WTC11 (cell line): Measurements from ENCODE around the gene DRAXIN. TPM values are rescaled to one million over a fixed set of nuclear protein-coding genes. Genes with fewer than 3 reads are reported as not detected.
A peak's percentile ranks its signal among the peaks of the same experiment; 100 is the strongest.

ENCODE experiments used
- ATAC-seq: fragments of 200-7000 bp; cut with Tn5 transposase; 2 replicates; pipeline ENCODE4 v1.10.0; 2021; ENCODE audit warnings: mild to moderate bottlenecking, moderate library complexity
- CTCF ChIA-PET: fragments of 300-600 bp; sonication (Branson Sonifier 250); formaldehyde crosslinking; loops from one replicate; lab custom pipeline; 2021; ENCODE audit warnings: antibody characterized with exemption; lab: Charles Lee
- POLR2A ChIA-PET: fragments of 350-600 bp; sonication (Branson Sonifier 250); formaldehyde crosslinking; loops from one replicate; lab custom pipeline; 2021; ENCODE audit warnings: antibody characterized with exemption; lab: Charles Lee
- DNase-seq: peaks from one replicate; pipeline ENCODE4 v3.0.0; 2021; ENCODE audit warnings: low spot score
- H3K27ac Mint-ChIP-seq: 2 replicates; pipeline ENCODE4 v1.8.0; 2021; ENCODE audit warnings: mixed read lengths
- H3K27me3 Mint-ChIP-seq: 2 replicates; pipeline ENCODE4 v1.8.0; 2021; ENCODE audit warnings: low read depth, mild to moderate bottlenecking, moderate library complexity, mixed read lengths
- H3K36me3 Mint-ChIP-seq: 2 replicates; pipeline ENCODE4 v1.8.0; 2021; ENCODE audit warnings: mixed read lengths
- H3K4me1 Mint-ChIP-seq: 2 replicates; pipeline ENCODE4 v1.8.0; 2022; ENCODE audit warnings: mixed read lengths
- H3K4me3 Mint-ChIP-seq: 2 replicates; pipeline ENCODE4 v1.8.0; 2021; ENCODE audit warnings: mild to moderate bottlenecking, moderate library complexity, mixed read lengths
- H3K9me3 Mint-ChIP-seq: 2 replicates; pipeline ENCODE4 v1.8.0; 2021; ENCODE audit warnings: mixed read lengths
- ATF1 ChIP-seq: sonication (generic); formaldehyde crosslinking; IDR thresholded peaks from 2 replicates; pipeline ENCODE4 v1.8.1; 2023; ENCODE audit warnings: mild to moderate bottlenecking, moderate library complexity, missing genetic modification reagents
- CREM ChIP-seq: sonication (generic); formaldehyde crosslinking; IDR thresholded peaks from 2 replicates; pipeline ENCODE4 v1.8.1; 2022; ENCODE audit warnings: mild to moderate bottlenecking, missing genetic modification reagents, moderate library complexity
- E2F1 ChIP-seq: sonication (generic); formaldehyde crosslinking; IDR thresholded peaks from 2 replicates; pipeline ENCODE4 v1.8.0; 2022; ENCODE audit warnings: mild to moderate bottlenecking, missing genetic modification reagents
- ERG ChIP-seq: fragments of 250-450 bp; sonication (Bioruptor Pico); IDR thresholded peaks from 2 replicates; pipeline ENCODE4 v1.8.0; 2021; ENCODE audit warnings: mild to moderate bottlenecking
- ESRRA ChIP-seq: sonication (generic); formaldehyde crosslinking; IDR thresholded peaks from 2 replicates; pipeline ENCODE4 v1.8.1; 2022; ENCODE audit warnings: mild to moderate bottlenecking, missing genetic modification reagents, borderline replicate concordance
- HMGA2 ChIP-seq: fragments of 250-450 bp; sonication (Bioruptor Pico); IDR thresholded peaks from 2 replicates; pipeline ENCODE4 v1.4.0; 2021; ENCODE audit warnings: mild to moderate bottlenecking, moderate library complexity
- JAZF1 ChIP-seq: fragments of 250-450 bp; sonication (Bioruptor Pico); IDR thresholded peaks from 2 replicates; pipeline ENCODE4 v1.9.0; 2021; ENCODE audit warnings: moderate library complexity, mild to moderate bottlenecking, inconsistent platforms
- NFE2L1 ChIP-seq: sonication (generic); formaldehyde crosslinking; IDR thresholded peaks from 2 replicates; pipeline ENCODE4 v1.8.1; 2023; ENCODE audit warnings: missing genetic modification reagents
- NR2C2 ChIP-seq: sonication (generic); formaldehyde crosslinking; IDR thresholded peaks from 2 replicates; pipeline ENCODE4 v1.8.0; 2022; ENCODE audit warnings: mild to moderate bottlenecking, missing genetic modification reagents
- OVOL2 ChIP-seq: fragments of 250-450 bp; sonication (Bioruptor Pico); IDR thresholded peaks from 2 replicates; pipeline ENCODE4 v1.9.0; 2021; ENCODE audit warnings: mild to moderate bottlenecking, borderline replicate concordance
- RELA ChIP-seq: sonication (generic); formaldehyde crosslinking; IDR thresholded peaks from 2 replicates; pipeline ENCODE4 v1.8.1; 2022; ENCODE audit warnings: missing genetic modification reagents, mild to moderate bottlenecking, borderline replicate concordance
- SMAD3 ChIP-seq: sonication (generic); formaldehyde crosslinking; IDR thresholded peaks from 2 replicates; pipeline ENCODE4 v1.8.0; 2022; ENCODE audit warnings: missing genetic modification reagents, mild to moderate bottlenecking, borderline replicate concordance
- TP53 ChIP-seq: sonication (generic); formaldehyde crosslinking; IDR thresholded peaks from 2 replicates; pipeline ENCODE4 v1.8.1; 2023; ENCODE audit warnings: mild to moderate bottlenecking, missing genetic modification reagents
- ZMAT4 ChIP-seq: fragments of 250-450 bp; sonication (Bioruptor Pico); IDR thresholded peaks from 2 replicates; pipeline ENCODE4 v1.9.0; 2021; ENCODE audit warnings: mild to moderate bottlenecking
- ZNF121 ChIP-seq: sonication (generic); formaldehyde crosslinking; IDR thresholded peaks from 2 replicates; pipeline ENCODE4 v1.8.0; 2023; ENCODE audit warnings: missing genetic modification reagents
- ZNF232 ChIP-seq: sonication (generic); formaldehyde crosslinking; IDR thresholded peaks from 2 replicates; pipeline ENCODE4 v1.8.0; 2022; ENCODE audit warnings: mild to moderate bottlenecking, missing genetic modification reagents
- ZNF396 ChIP-seq: fragments of 250-450 bp; sonication (Bioruptor Pico); IDR thresholded peaks from 2 replicates; pipeline ENCODE4 v1.8.0; 2021; ENCODE audit warnings: mild to moderate bottlenecking, moderate library complexity, borderline replicate concordance
- total RNA-seq: library from RNA; stranded (reverse); gene quantifications from 3 replicates; pipeline ENCODE4 v1.2.3, GENCODE V29; 2021
- TF ChIP-seq, protein P1 (sequence below): sonication (generic); formaldehyde crosslinking; IDR thresholded peaks from 2 replicates; pipeline ENCODE4 v1.8.1; 2023; ENCODE audit warnings: mild to moderate bottlenecking, missing genetic modification reagents, moderate library complexity
- TF ChIP-seq, protein P2 (sequence below): fragments of 250-450 bp; sonication (Bioruptor Pico); IDR thresholded peaks from 2 replicates; pipeline ENCODE4 v1.9.0; 2021; ENCODE audit warnings: moderate library complexity, mild to moderate bottlenecking, inconsistent platforms, borderline replicate concordance
- TF ChIP-seq, protein P3 (sequence below): sonication (generic); formaldehyde crosslinking; IDR thresholded peaks from 2 replicates; pipeline ENCODE4 v1.8.0; 2023; ENCODE audit warnings: missing genetic modification reagents

DRAXIN gene
- total RNA-seq, 1 experiment from 2014 or later, result 12.0 TPM

DNA sequence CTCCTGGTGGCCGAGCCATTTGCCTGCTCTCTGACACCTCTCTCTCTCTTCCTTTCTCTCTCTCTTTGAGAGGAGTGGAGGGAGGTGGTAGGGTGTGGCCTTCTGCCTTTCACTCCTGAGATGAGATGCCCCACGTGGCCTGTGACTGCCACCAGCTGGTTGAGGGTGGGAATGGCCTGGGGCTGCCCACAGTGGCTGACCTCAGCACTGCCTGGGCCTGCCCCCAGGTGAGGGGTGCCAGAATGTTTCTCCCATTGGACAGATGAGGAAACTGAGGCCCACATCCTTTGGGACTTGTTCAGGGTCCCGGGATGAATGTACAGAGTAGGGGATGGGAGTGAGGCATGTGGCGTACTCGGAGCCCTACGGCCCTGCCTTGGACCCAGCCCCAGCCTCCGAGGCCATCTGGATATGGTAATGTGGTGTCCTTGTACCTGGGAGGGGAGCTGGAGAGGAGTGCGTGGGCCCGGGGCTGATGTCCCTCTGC lies 57.7 kb downstream of the DRAXIN start:
- peaks cover 30% of the 10 kb centered on the region for H3K4me1 Mint-ChIP-seq
- peak overlapping the region; percentile 61; the same call in 1 of the 2 replicates for H3K27ac Mint-ChIP-seq
- POLR2A ChIA-PET, result no interaction called here
- peaks cover 24% of the 10 kb centered on the region for H3K36me3 Mint-ChIP-seq
- TF ChIP-seq ESRRA (no peak), HMGA2 (CRISPR knock-in tag) (no peak), RELA (CRISPR knock-in tag) (no peak), ZNF121 (peak; percentile 95), ZMAT4 (no peak), JAZF1 (CRISPR knock-in tag) (no peak)
- TF ChIP-seq, all 79 proteins: peak for 1
- Mint-ChIP-seq H3K27me3 (no peaks in the 10 kb centered on the region), H3K9me3 (no peaks in the 10 kb centered on the region), H3K4me3 (no peak overlapping the region)
- ATAC-seq (peak; percentile 88), DNase-seq (peak; percentile 60)
- CTCF ChIA-PET, result interaction anchor here (0.5 to 2.4 kb wide), 10 partner anchors 12 to 99 kb away, joined by 3 to 10 read pairs (median 4); partner anchors contain the start of gene FBXO6

DNA sequence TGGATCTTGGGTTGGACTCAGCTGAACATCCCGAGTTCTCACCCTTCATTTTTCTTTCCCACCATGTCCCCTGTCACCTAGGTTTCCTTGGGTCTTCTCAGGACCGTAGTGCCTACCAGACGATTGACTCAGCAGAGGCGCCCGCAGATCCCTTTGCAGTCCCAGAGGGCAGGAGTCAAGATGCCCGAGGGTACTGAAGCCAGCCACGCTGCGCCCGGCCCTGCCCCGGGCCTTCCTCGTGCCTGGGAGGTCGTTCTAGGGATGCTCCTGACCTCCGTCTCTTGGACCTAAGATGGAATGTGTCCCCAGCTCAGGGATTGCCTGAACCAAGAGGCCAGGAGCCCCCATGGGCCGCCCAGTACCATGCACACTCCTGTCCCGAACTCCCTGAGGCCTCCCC lies 58.5 kb downstream of the DRAXIN start:
- peaks cover 30% of the 10 kb centered on the region for H3K4me1 Mint-ChIP-seq
- no peak overlapping the region for H3K4me3 Mint-ChIP-seq
- no peaks in the 10 kb centered on the region for H3K27me3 Mint-ChIP-seq
- H3K36me3 Mint-ChIP-seq, result peaks cover 24% of the 10 kb centered on the region
- no peak for DNase-seq
- TF ChIP-seq TP53 (CRISPR knock-in tag) (no peak), OVOL2 (no peak), CREM (CRISPR knock-in tag) (no peak), E2F1 (CRISPR knock-in tag) (no peak), ERG (CRISPR knock-in tag) (no peak), NFE2L1 (no peak)
- TF ChIP-seq, protein P1, sequence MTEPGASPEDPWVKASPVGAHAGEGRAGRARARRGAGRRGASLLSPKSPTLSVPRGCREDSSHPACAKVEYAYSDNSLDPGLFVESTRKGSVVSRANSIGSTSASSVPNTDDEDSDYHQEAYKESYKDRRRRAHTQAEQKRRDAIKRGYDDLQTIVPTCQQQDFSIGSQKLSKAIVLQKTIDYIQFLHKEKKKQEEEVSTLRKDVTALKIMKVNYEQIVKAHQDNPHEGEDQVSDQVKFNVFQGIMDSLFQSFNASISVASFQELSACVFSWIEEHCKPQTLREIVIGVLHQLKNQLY (CRISPR knock-in tag), result no peak
- TF ChIP-seq, protein P2, sequence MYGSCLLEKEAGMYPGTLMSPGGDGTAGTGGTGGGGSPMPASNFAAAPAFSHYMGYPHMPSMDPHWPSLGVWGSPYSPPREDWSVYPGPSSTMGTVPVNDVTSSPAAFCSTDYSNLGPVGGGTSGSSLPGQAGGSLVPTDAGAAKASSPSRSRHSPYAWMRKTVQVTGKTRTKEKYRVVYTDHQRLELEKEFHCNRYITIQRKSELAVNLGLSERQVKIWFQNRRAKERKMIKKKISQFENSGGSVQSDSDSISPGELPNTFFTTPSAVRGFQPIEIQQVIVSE (CRISPR knock-in tag), result no peak
- ChIA-PET POLR2A (interaction anchor here (0.8 kb wide), 1 partner anchor 95 kb away, joined by 3 read pairs; the partner anchor contains the start of gene FBXO44), CTCF (interaction anchor here (0.8 to 2.4 kb wide), 7 partner anchors 13 to 100 kb away, joined by 3 to 10 read pairs (median 5); partner anchors contain the start of gene FBXO6)
- ATAC-seq, result no peak
- H3K27ac Mint-ChIP-seq, result no peak overlapping the region
- H3K9me3 Mint-ChIP-seq, result no peaks in the 10 kb centered on the region

- H3K36me3 Mint-ChIP-seq, result peaks cover 22% of the 10 kb centered on the region
- DNase-seq (no peak), ATAC-seq (no peak)
- H3K27me3 Mint-ChIP-seq, result peaks cover 4% of the 10 kb centered on the region
- ChIA-PET CTCF (interaction anchor here (0.6 to 2.4 kb wide), 3 partner anchors 34 to 157 kb away, joined by 3 to 10 read pairs (median 4); no protein-coding TSS in a partner anchor), POLR2A (no interaction called here)
- H3K27ac Mint-ChIP-seq, result no peak overlapping the region
- TF ChIP-seq, protein P3, sequence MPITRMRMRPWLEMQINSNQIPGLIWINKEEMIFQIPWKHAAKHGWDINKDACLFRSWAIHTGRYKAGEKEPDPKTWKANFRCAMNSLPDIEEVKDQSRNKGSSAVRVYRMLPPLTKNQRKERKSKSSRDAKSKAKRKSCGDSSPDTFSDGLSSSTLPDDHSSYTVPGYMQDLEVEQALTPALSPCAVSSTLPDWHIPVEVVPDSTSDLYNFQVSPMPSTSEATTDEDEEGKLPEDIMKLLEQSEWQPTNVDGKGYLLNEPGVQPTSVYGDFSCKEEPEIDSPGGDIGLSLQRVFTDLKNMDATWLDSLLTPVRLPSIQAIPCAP (CRISPR knock-in tag), result no peak
- TF ChIP-seq ATF1 (CRISPR knock-in tag) (no peak), SMAD3 (CRISPR knock-in tag) (no peak), ZNF396 (CRISPR knock-in tag) (no peak), NR2C2 (CRISPR knock-in tag) (no peak), ZNF232 (no peak)
- H3K4me1 Mint-ChIP-seq, result peaks cover 30% of the 10 kb centered on the region
- no peaks in the 10 kb centered on the region for H3K9me3 Mint-ChIP-seq
- no peak overlapping the region for H3K4me3 Mint-ChIP-seq
Measured at GRCh38 chr1:11751087-11751486, 59.6 kb downstream of the DRAXIN start.
